GM18951 (cell line): ENCODE results near the gene DIS3L2.

Source experiments
- POLR2A ChIP-seq: IDR thresholded peaks from 4 replicates; pipeline ENCODE4 v1.6.1; 2011; ENCODE audit warnings: mild to moderate bottlenecking; ENCODE audit not compliant: insufficient read length, insufficient read depth; ENCODE audit errors: extremely low read depth
- in situ Hi-C: fragments of 300-500 bp; cut with MboI; formaldehyde crosslinking; loops from one replicate; pipeline ENCODE4 v1.12.0; 2022; ENCODE audit warnings: low sequenced_read_pairs, mixed read lengths, inconsistent platforms; ENCODE audit not compliant: unreplicated experiment

The DIS3L2 gene

GRCh38 chr2:232315049-232315922 is 353.8 kb downstream of the DIS3L2 start:
- in situ Hi-C loops: no loop called here
- no peak for TF ChIP-seq POLR2A

GRCh38 chr2:232315923-232316299 is 354.4 kb downstream of the DIS3L2 start:
- no peak for TF ChIP-seq POLR2A
- in situ Hi-C loops: no loop called here

DNA sequence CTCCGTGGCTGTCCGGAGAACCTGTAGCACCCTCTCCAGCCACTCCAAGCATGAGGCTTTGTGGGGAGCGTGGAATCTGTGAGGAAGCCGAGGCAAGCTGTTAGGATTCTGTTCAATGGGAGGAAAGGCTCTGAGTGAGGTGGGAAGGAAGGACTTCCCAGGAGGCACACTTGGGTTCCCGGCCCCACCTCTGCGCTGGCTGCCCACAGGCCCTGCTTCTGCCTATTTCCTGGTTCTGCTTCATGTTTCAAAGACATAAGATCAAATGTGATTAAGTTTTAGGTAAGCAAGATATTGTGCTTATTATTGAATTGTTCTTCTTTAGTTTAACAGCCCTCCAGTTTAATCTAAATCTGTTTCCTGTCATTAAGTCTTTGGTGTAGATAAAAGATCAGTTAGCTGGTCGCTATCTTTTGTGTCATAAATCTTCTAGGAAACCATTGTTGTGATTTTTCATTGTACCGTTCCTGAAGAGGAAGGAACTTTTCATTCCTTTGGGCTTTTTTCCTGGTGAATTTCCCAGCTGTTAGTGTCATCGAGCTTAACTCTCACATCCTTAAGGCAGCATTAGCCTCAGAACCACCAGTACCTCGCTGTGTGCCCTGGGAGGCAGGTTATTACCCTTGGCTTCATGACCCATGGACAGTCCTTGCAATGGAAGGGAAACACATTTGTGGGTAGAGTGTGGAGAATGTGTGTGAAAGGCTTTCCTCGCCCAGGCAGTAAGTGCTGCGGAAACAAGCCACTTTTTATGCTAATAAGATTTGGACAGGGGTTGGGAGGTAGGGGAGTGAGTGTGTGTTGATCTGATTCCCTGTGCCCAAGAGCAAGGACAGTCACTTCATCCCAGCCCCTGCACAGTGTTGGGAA is 355.2 kb downstream of the DIS3L2 start:
- in situ Hi-C loops: no loop called here
- TF ChIP-seq POLR2A: no peak

GRCh38 chr2:232318169-232318855 is 356.8 kb downstream of the DIS3L2 start:
- TF ChIP-seq POLR2A: no peak
- in situ Hi-C loops: no loop called here

GRCh38 chr2:232319067-232319802 is 357.7 kb downstream of the DIS3L2 start:
- TF ChIP-seq POLR2A: no peak
- in situ Hi-C loops: no loop called here

DNA sequence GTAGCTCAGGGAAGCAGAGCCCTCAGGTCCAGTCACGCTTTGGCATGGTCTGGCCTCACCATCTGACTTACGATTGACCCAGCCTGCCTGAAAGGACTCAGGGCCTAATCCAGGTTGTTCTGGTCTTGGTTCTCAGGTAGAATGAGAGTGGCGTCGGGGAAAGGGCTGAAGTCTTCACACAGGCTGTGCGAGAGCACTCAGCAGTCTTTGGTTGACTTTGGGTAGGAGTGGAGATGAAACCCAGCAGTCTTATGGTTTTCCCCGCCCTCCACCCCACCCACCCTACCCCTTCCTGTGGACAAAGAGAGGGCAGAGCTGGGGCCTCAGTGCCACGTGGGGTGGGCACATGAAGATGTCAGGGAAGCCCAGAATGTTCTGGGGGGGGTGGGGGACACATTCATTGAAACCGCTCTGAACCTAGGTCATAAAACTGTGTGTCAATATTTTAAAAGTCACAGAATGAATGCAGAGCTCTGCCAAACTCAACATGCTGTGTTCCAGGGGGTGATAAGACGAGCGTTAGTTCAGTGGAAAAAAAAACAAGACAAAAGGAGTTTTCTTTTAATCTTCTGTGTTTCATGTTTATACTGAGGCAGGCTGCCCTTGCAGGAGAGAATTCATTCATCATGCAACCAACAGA is 358.4 kb downstream of the DIS3L2 start:
- in situ Hi-C loops: loop anchor here (10.0 kb wide), 1 partner anchor 385 kb away; no protein-coding TSS in a partner anchor
- no peak for TF ChIP-seq POLR2A

DNA sequence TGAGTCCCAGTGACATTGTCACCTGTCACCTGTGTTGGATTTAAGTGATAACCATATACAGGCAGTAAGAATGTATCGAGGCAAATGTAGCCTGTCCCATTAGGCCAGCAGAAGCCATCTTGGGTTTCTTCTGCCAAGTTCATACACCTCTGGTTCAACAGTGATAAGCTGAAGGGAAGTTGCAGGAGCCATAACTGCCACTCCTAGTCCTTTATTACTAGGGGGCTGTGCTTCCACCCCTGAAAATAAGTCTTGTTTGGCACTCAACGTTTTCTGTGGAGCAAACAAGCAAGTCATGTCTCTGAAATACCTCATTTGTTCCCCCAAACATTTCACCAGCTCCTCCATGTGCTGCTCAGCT is 358.9 kb downstream of the DIS3L2 start:
- in situ Hi-C loops: loop anchor here (10.0 kb wide), 1 partner anchor 386 kb away; no protein-coding TSS in a partner anchor

GRCh38 chr2:232321156-232321816 is 359.8 kb downstream of the DIS3L2 start:
- in situ Hi-C loops: loop anchor here (10.0 kb wide), 1 partner anchor 386 kb away; no protein-coding TSS in a partner anchor
- no peak for TF ChIP-seq POLR2A

More for the DNA sequence above, 358.9 kb downstream of the DIS3L2 start:
- no peak for TF ChIP-seq POLR2A

- in situ Hi-C loops: loop anchor here (10.0 kb wide), 1 partner anchor 387 kb away; no protein-coding TSS in a partner anchor
Measured at GRCh38 chr2:232321817-232322559, 360.5 kb downstream of the DIS3L2 start.

DNA sequence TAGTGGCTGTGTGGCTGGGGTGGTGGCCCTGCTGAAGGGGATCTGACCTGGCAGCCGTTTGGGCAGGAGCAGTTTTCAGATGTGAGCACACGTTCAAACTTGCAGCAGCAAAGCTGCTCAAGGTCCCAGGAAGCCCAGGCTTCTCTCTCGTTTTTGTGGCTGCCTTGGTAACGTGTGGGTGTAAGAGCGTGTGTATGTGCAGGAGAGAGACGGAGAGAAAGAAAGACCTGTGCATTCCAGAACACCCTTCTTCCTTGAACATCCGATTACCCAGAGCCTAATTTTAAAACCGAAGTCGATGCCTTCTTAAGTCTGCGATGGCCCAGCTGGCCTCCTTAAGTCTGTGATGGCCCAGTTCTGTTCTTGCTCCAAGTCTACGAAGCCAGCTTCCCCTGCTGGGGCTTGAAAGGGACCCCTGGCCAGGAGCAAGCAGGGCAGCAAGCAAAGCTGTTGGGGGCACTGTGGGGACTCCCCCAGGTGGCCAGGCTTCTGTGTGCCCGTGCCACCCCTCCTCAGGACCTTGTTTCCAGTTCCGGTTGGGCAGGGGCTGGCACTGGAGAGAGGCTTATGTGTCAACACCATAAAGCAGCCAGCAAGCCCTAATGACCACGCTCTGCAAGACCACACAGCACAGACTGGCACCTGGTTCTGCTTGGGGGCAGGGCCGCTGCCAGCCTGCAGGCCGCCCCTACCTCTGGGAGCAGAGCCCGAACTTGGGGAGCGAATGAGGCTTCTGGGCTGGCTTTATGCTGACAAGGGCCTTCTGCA is 361.2 kb downstream of the DIS3L2 start:
- in situ Hi-C loops: loop anchor here (10.0 kb wide), 1 partner anchor 388 kb away; no protein-coding TSS in a partner anchor
- TF ChIP-seq POLR2A: no peak

More at GRCh38 chr2:232321817-232322559, 360.5 kb downstream of the DIS3L2 start:
- TF ChIP-seq POLR2A: no peak
